ENCODE measurements around the gene PSRC1. TPM values are rescaled to one million over a fixed set of nuclear protein-coding genes. Genes with fewer than 3 reads are reported as not detected.

The PSRC1 gene
- total and polyA plus RNA-seq, 2 donors (not counting 3 experiments of a cell fraction or from before 2014, with no cell fraction given): 25.0 to 29.3 TPM

- DNase-seq (ENCODE audit: low read depth, low spot score) (no peak), FAIRE-seq (no peak)
- no peaks in the 10 kb centered on the region for H3K4me1 ChIP-seq (ENCODE audit: control insufficient read depth, extremely low read depth, insufficient read depth, low read length)
- H3K4me3 ChIP-seq (replicated peaks in 1 of 3; ENCODE audit: insufficient read depth in 1 of 3, low read depth in 1 of 3, low read length in 3 of 3): no peak overlapping the region
- no peak overlapping the region for H2AFZ ChIP-seq (ENCODE audit: low read depth, low read length)
- H3K79me2 ChIP-seq (ENCODE audit: control insufficient read depth, insufficient read depth, low read length): no peaks in the 10 kb centered on the region
- intact Hi-C loops (cut with micrococcal nuclease) (no loop called here), dilution Hi-C loops (cut with MboI; ENCODE audit: extremely low pct_ligation_motif_present, low sequenced_read_pairs) (no loop called here)
- no peaks in the 10 kb centered on the region for H3K9me3 ChIP-seq (replicated peaks; ENCODE audit: control insufficient read depth, insufficient read depth, low read length)
- no peak overlapping the region for H3K9ac ChIP-seq (replicated peaks; ENCODE audit: extremely low read depth, insufficient read depth, low read length)
- POLR2A ChIA-PET: no interaction called here
- no peak overlapping the region for H3K4me2 ChIP-seq (ENCODE audit: insufficient read depth, low read length)
- TF ChIP-seq MYC (IDR thresholded peaks at IDR 0.05; ENCODE audit: low read depth, low read length) (no peak), FOS (IDR thresholded peaks at IDR 0.05; ENCODE audit: borderline replicate concordance, insufficient read depth, low read length) (no peak), POLR2A (IDR thresholded peaks at IDR 0.05; ENCODE audit: low read depth, low read length) (no peak), EZH2 (IDR thresholded peaks at IDR 0.05; ENCODE audit: borderline replicate concordance, low read depth, low read length, severe bottlenecking) (no peak), CTCF (IDR thresholded peaks at IDR 0.05; ENCODE audit: extremely low read depth in 1 of 2, insufficient read depth in 1 of 2, low read depth in 1 of 2, low read length in 2 of 2) (no peak), GATA2 (IDR thresholded peaks at IDR 0.05; ENCODE audit: insufficient read depth, insufficient read length, low read depth, low read length) (no peak), POLR2AphosphoS5 (IDR thresholded peaks at IDR 0.05; ENCODE audit: insufficient read depth, low read depth, low read length) (no peak), MAX (IDR thresholded peaks at IDR 0.05; ENCODE audit: insufficient read depth, insufficient read length) (no peak), JUN (IDR thresholded peaks at IDR 0.05; ENCODE audit: borderline replicate concordance, insufficient read depth, insufficient read length, low read depth) (no peak)
- BruUV-seq (replicated peaks): no TSS peak
- H4K20me1 ChIP-seq (replicated peaks; ENCODE audit: control insufficient read depth, extremely low read depth, insufficient read depth, low read length): no peaks in the 10 kb centered on the region
- H3K27ac ChIP-seq (ENCODE audit: insufficient read depth, low read depth, low read length): no peak overlapping the region
- no peaks in the 10 kb centered on the region for H3K36me3 ChIP-seq (ENCODE audit: control insufficient read depth in 2 of 2, extremely low read depth in 1 of 2, insufficient read depth in 2 of 2, low read length in 2 of 2)
- CTCF ChIA-PET: no interaction called here
- no peaks in the 10 kb centered on the region for H3K9me1 ChIP-seq (replicated peaks; ENCODE audit: control insufficient read depth, extremely low read depth, insufficient read depth, low read length)
- H3K27me3 ChIP-seq (ENCODE audit: control insufficient read depth in 2 of 2, insufficient read depth in 2 of 2, low read length in 2 of 2): no peaks in the 10 kb centered on the region
Measured at GRCh38 chr1:109327285-109327684, 44.3 kb upstream of the PSRC1 start.

All from endothelial cell of umbilical vein (primary cell).